SK-N-MC (cell line): ENCODE results near the gene NTRK2.

ENCODE experiments used
- DNase-seq: peaks from one replicate; pipeline ENCODE4 v3.0.0-alpha.2; 2011; ENCODE audit warnings: low read depth, low spot score
- H3K27ac ChIP-seq: fragments of 200-600 bp; sonication (generic); 2 replicates; pipeline ENCODE4 v1.5.1; 2016; ENCODE audit warnings: mixed run types
- H3K36me3 ChIP-seq: fragments of 200-600 bp; sonication (generic); 2 replicates; pipeline ENCODE4 v1.6.1; 2017; ENCODE audit warnings: antibody characterized with exemption, low read length, mixed read lengths; ENCODE audit not compliant: insufficient read depth
- H3K4me3 ChIP-seq: fragments of 200-600 bp; sonication (generic); 2 replicates; pipeline ENCODE4 v1.5.1; 2016
- H3K9ac ChIP-seq: fragments of 200-600 bp; sonication (generic); 2 replicates; pipeline ENCODE4 v1.8.0; 2017; ENCODE audit warnings: mixed run types, mixed read lengths; ENCODE audit not compliant: insufficient read length
- H3K9me3 ChIP-seq: fragments of 200-600 bp; sonication (generic); 2 replicates; pipeline ENCODE4 v1.6.1; 2017; ENCODE audit warnings: low read depth, mild to moderate bottlenecking, antibody characterized with exemption, low read length, moderate library complexity, mixed read lengths
- EZH2 ChIP-seq: fragments of 200-600 bp; sonication (generic); IDR thresholded peaks from one replicate; pipeline ENCODE4 v1.6.1; 2017; ENCODE audit warnings: antibody characterized with exemption
- FOXP2 ChIP-seq: optimal IDR thresholded peaks from 2 replicates; pipeline ENCODE3; 2011; ENCODE audit warnings: mild to moderate bottlenecking, moderate library complexity; ENCODE audit not compliant: insufficient read depth; ENCODE audit errors: extremely low read length, control extremely low read depth
- POLR2AphosphoS5 ChIP-seq: IDR thresholded peaks from 2 replicates; pipeline ENCODE4 v1.6.1; 2012; ENCODE audit warnings: mild to moderate bottlenecking, low read depth, low read length, borderline replicate concordance

NTRK2 gene

DNA sequence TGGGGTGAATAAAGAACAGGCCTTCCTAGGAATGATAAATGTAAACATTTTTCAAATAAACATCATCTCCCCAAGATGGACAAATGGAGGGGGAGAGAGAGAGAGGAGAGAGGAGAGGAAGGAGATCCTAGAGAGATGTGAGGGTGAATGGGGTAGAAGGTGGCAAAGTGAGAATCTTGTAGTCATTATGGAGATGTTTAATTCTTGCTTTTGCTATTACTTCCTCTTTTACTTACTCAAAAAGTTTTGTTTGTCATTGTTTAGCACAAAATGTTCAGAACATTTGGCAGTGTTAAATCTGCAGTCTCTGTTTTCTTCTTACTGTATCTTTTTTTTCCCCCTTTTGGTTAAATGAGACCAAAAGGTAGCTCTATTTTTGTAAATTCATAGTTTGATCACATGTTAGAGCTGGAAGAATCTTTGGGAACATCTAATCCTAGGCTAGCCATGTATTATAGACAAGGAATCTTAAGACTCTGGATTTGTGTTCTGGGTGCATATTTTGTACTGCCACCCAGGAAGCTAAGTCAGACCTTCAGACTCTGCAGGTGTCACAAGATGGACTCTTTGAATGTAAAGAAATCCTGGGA lies 266.1 kb downstream of the NTRK2 start:
- no peaks in the 10 kb centered on the region for H3K9me3 ChIP-seq
- TF ChIP-seq EZH2 (no peak), FOXP2 (no peak), POLR2AphosphoS5 (no peak)
- H3K4me3 ChIP-seq, result no peak overlapping the region
- no peak for DNase-seq
- H3K27ac ChIP-seq, result no peak overlapping the region
- no peaks in the 10 kb centered on the region for H3K36me3 ChIP-seq
- H3K9ac ChIP-seq, result no peak overlapping the region

DNA sequence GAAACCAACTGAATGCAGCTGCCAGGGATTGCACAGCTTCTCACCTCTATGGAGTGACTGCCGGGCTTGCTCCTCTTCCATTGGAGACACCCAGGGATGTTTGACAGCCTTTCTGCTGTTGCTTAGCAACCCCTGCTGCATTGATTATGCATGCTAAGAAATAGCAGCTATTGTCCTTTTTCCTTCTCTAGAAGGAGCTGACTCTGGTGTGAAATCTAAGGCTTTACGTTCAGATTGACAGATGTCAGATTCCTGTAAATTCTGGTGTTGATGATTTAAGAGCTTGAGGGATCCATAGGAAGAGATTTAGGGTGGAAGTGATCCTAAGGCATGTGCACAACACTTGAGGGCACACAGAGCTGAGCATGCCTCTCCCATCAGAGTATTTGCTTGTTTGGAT lies 267.7 kb downstream of the NTRK2 start:
- H3K36me3 ChIP-seq, result no peaks in the 10 kb centered on the region
- DNase-seq, result no peak
- H3K9ac ChIP-seq, result no peak overlapping the region
- H3K27ac ChIP-seq, result no peak overlapping the region
- no peak overlapping the region for H3K4me3 ChIP-seq
- H3K9me3 ChIP-seq, result no peaks in the 10 kb centered on the region
- TF ChIP-seq FOXP2, result no peak

DNA sequence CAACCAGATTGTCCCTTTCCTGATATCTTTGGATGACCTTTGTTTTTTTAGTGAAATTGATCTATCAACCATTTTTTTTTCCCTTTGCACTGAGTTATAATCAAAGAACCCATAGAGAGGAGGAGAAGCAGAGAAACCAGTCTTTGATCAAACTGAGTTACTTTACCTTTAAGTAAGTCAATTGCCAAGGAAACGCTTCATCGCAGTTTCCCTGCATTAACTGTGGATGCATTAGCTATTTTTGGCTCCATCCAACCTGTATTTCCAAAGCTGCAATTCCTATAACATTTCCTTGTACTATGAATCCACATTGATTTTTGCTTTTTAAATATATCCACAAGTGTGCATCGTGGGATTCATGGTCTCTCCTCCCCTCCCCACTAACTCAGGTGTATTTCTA lies 268.1 kb downstream of the NTRK2 start:
- Histone ChIP-seq H3K4me3 (no peak overlapping the region), H3K27ac (no peak overlapping the region), H3K36me3 (no peaks in the 10 kb centered on the region), H3K9ac (no peak overlapping the region), H3K9me3 (no peaks in the 10 kb centered on the region)
- TF ChIP-seq EZH2, result no peak
- TF ChIP-seq POLR2AphosphoS5, result no peak
- TF ChIP-seq FOXP2, result no peak
- DNase-seq, result no peak

DNA sequence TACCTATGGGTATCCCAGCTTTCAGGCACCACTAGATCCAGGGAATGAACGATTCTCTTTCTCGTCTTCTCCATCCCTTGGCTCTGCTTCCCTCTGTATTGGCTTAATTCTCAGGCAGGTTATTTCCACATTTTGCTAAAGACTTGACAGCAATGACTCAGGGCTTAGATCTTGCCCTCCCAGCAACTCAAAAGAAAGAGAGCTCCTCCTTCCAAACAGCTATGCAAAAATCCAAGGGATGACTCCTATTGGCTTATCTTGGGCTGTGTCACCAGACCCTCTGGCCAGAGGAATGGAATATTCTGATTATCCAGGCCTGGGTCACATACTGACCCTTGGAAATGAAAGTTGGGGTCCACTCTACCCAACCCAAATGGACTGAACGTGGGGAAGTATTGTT lies 270.2 kb downstream of the NTRK2 start:
- no peaks in the 10 kb centered on the region for H3K36me3 ChIP-seq
- TF ChIP-seq EZH2 (no peak), FOXP2 (no peak), POLR2AphosphoS5 (no peak)
- no peak for DNase-seq
- no peaks in the 10 kb centered on the region for H3K9me3 ChIP-seq
- no peak overlapping the region for H3K4me3 ChIP-seq
- H3K27ac ChIP-seq, result no peak overlapping the region
- H3K9ac ChIP-seq, result no peak overlapping the region

DNA sequence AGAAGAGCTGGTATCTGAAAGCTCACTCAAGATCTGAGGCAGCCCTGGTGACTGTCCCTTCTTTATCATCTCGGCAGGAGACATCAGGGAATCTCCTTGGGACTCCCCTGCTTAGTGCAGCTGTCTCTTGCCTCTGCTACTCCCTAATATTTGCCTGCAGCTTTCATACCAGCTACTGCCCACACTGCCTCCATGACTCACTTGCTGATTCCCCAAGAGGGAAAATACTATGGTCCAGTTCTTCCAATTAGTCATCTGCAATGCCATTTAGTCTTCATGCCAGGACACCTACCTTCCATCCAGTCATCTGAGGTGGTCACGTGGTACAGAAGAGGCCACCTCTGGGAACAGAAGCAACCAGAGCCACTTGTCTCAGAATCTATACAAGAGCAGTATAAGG lies 270.8 kb downstream of the NTRK2 start:
- H3K27ac ChIP-seq, result no peak overlapping the region
- no peak for DNase-seq
- H3K4me3 ChIP-seq, result no peak overlapping the region
- no peaks in the 10 kb centered on the region for H3K36me3 ChIP-seq
- no peak overlapping the region for H3K9ac ChIP-seq
- TF ChIP-seq FOXP2, result no peak
- H3K9me3 ChIP-seq, result no peaks in the 10 kb centered on the region

DNA sequence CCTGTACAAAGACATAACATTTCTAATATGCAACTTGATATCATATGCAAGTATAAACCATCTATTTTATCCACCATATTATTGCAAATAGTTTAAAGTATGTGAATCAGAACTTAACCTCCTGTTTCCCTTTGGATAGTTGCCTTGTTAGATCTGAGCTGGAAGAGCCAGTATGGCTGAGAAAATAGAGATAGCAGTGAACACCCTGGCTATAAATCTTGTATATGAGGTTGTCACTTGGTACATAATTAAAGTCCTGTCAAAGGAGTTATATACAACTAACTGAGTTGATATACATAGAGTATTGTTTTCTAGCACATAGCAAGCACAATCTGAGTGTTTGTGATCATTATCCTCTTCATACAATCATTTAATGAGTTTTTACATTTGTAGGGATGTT lies 272.3 kb downstream of the NTRK2 start:
- no peaks in the 10 kb centered on the region for H3K9me3 ChIP-seq
- TF ChIP-seq EZH2 (no peak), FOXP2 (no peak), POLR2AphosphoS5 (no peak)
- no peak for DNase-seq
- no peak overlapping the region for H3K9ac ChIP-seq
- no peaks in the 10 kb centered on the region for H3K36me3 ChIP-seq
- no peak overlapping the region for H3K27ac ChIP-seq
- H3K4me3 ChIP-seq, result no peak overlapping the region

DNA sequence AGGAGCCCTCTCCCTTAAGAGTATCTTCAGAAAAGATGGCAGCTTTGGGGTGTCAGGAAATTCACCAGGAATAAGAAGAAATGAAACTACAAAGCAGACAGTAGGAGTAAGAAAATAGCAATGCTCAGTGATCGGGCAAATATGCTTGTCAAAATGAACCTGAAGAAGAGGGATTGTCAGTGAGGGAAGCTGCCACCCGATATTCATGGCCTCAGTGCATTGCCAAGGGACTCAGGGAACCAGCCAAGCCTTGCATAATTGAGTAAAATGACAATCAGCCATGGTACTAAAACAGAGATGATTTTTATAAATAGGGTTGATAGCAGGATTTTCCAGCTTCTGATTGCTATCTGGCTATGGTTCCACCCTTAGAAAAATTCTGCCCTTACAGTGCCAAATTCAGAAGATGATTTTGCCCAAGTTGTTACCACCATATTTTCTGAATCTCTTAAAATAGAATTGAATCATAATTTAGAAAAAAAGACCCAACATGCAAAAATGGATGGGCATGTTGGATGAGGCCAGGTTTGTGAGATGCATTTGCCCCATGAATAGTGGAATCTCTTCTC lies 274.0 kb downstream of the NTRK2 start:
- TF ChIP-seq EZH2 (no peak), FOXP2 (no peak), POLR2AphosphoS5 (no peak)
- H3K36me3 ChIP-seq, result no peaks in the 10 kb centered on the region
- no peak for DNase-seq
- no peaks in the 10 kb centered on the region for H3K9me3 ChIP-seq
- no peak overlapping the region for H3K27ac ChIP-seq
- H3K9ac ChIP-seq, result no peak overlapping the region
- H3K4me3 ChIP-seq, result no peak overlapping the region

DNA sequence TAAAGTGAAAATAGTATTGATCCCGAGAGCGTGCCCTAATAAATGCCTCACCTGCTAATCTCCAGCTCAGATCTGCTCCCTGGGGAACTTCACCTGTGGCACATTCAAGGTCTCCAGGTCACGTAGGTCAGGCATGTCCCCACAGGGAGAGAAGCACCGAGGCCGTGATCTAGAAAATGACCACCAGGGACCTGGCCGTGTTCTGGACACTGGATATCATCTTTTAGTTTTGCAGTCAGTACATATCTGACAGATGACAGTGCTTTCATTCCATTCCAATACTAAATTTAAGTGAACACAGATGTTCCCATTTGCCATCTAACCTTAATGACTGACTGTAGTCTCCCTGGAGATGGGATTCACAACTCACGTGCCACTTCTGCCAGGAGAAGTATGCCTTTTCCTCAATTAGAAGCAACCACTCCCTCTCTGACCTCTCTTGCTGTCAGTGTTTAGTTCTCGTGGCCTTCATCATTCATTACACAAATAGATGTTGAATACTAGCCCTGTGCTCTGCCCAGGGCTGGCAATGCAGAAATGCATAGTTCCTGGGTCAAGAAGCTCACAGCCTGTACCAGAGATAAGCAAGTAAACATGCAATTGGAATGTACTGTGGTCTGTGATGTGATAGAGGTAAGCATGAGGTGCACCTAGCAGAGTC lies 276.5 kb downstream of the NTRK2 start:
- no peak for DNase-seq
- H3K27ac ChIP-seq, result no peak overlapping the region
- no peaks in the 10 kb centered on the region for H3K36me3 ChIP-seq
- H3K4me3 ChIP-seq, result no peak overlapping the region
- TF ChIP-seq FOXP2 (no peak), EZH2 (no peak), POLR2AphosphoS5 (no peak)
- H3K9ac ChIP-seq, result no peak overlapping the region
- no peaks in the 10 kb centered on the region for H3K9me3 ChIP-seq

DNA sequence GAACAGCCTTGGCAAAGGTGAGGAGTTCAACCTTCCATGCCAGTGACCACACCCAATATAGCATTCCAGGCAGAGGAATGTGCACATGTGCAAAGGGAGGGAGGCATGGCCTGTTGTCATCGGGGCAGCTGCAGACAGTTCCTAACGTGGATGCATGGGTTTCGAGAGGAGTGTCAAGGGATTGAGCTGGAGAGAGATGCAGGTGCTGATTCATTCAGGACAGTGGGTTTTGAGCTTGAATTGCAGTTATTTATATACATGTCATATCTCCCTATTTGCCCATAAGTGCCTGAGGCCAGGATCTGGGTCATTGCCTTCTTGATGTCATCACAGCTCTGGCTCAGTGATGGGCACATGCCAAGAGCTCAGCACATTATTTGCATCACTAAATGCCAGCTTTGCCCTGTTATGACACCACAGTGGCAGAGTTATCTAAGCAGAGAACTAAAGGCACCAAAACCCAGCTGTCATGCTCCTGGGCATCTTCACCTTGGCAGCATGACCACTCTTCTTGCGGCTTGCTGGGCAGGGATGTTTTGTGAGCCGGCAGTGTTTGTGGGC lies 278.0 kb downstream of the NTRK2 start:
- H3K27ac ChIP-seq, result no peak overlapping the region
- H3K9ac ChIP-seq, result no peak overlapping the region
- no peaks in the 10 kb centered on the region for H3K36me3 ChIP-seq
- no peak overlapping the region for H3K4me3 ChIP-seq
- H3K9me3 ChIP-seq, result no peaks in the 10 kb centered on the region
- DNase-seq, result no peak
- no peak for TF ChIP-seq POLR2AphosphoS5
- TF ChIP-seq FOXP2, result no peak
- no peak for TF ChIP-seq EZH2
